Right renal cortex interstitium (tissue), 3 donors: ENCODE results near the gene MYOD1. TPM values are rescaled to one million over a fixed set of nuclear protein-coding genes. Genes with fewer than 3 reads are reported as not detected.

Source experiments
- DNase-seq, 3 donors: peaks; one replicate each; pipeline ENCODE4 v3.0.0-alpha.2; 2013; ENCODE audit warnings: low read depth in 3 of 3, low spot score in 2 of 3
- polyA plus RNA-seq, 3 donors: library from polyadenylated mRNA; unstranded; fragments of 120-200 nt; gene quantifications; one replicate each; pipeline ENCODE4 v1.2.1, GENCODE V29; 2013; ENCODE audit not compliant: insufficient read length in 3 of 3

The MYOD1 gene
- polyA plus RNA-seq, 3 donors: not detected

GRCh38 chr11:17768547-17768946, 49.2 kb downstream of the MYOD1 start:
- DNase-seq: no peak

- DNase-seq: no peak
Measured at GRCh38 chr11:17769218-17769617, 49.8 kb downstream of the MYOD1 start.

DNA sequence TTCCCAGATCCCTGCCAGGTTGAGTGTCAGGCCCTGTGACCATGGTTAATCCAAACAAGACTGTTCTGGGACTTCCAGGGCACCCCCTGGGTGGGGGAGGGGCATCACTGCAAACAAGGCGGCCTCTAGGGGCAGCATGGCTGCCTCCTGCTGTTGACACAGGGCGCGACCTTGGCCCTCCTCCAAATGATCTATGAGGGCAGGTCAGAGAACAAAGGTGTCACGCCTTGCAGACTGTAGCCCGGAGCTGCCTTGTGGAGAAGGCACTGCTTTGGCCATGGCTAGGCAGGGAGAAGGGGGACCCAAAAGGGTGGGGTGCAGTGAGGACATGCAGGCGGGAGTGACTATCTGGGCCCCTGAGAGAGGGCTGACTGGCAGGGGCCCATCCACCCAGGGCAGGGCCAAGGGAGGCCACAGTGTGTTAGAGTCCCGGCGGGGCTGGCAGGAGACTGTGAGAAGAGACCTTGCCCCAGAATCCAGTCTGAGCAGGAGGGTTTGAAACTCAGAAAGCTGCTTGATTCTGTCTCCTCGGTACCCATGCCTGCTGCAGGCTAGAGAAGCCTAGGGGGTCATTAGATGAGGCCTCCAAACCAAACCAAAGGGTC, 50.8 kb downstream of the MYOD1 start:
- no peak for DNase-seq

DNA sequence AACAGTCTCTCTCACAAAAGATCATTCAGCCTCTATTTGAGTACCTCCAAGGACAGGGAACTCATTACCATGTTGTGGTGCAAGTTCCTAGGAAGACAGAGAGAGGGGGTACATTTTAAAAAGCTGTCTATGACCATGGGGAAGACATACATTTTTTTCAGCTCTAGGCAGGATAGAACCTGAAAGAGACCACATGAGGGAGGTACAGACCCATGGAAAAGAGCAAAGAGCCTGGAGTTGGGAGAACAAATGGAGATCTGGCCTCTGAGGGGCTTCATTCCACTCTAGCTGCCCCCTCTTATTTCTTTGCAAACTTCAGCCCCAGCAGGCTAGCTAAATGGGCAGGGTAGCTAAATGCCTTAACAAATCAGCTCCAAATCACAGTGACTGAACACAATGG, 51.5 kb downstream of the MYOD1 start:
- no peak for DNase-seq

- DNase-seq: no peak
Measured at GRCh38 chr11:17771415-17771814, 52.0 kb downstream of the MYOD1 start.

Other genes with a start within 250 kb of the MYOD1 start
- gene ABCC8, start 242.7 kb upstream of the MYOD1 start, polyA plus RNA-seq: 1 to 10 TPM in 1 of 3 donors, under 1 TPM in 2; 0.71 to 1.1 (median 0.83) TPM
- gene USH1C, start 175.2 kb upstream of the MYOD1 start, polyA plus RNA-seq: 10 to 100 TPM; 54.8 to 65.4 (median 64.8) TPM
- under 1 TPM; 0.18 to 0.76 (median 0.62) TPM for gene OTOG, start 172.3 kb upstream of the MYOD1 start, polyA plus RNA-seq
- 1 to 10 TPM in 1 of 3 donors, under 1 TPM in 2; 0.80 to 1.1 (median 0.92) TPM for gene KCNC1, start 15.2 kb downstream of the MYOD1 start, polyA plus RNA-seq